Mucosa of rectum (tissue), 2 donors: ENCODE results near the gene C1orf174.

Experiments
- H3K27ac ChIP-seq, 2 donors: one replicate each; pipeline ENCODE4 v1.7.0; 2013; ENCODE audit warnings: inconsistent platforms in 2 of 2, low read depth in 2 of 2, low read length in 2 of 2
- H3K27me3 ChIP-seq, 2 donors: one replicate each; pipeline ENCODE4 v1.7.0; 2013; ENCODE audit warnings: low read length in 2 of 2; ENCODE audit not compliant: control insufficient read depth in 2 of 2, insufficient read depth in 2 of 2
- H3K36me3 ChIP-seq, 2 donors: one replicate each; pipeline ENCODE4 v1.7.0; 2013; ENCODE audit warnings: low read length in 2 of 2; ENCODE audit not compliant: control insufficient read depth in 2 of 2, insufficient read depth in 2 of 2
- H3K4me1 ChIP-seq, 2 donors: one replicate each; pipeline ENCODE4 v1.7.0; 2013; ENCODE audit warnings: low read length in 2 of 2, mild to moderate bottlenecking in 1 of 2; ENCODE audit not compliant: control insufficient read depth in 2 of 2, insufficient read depth in 2 of 2
- H3K4me3 ChIP-seq, 2 donors: one replicate each; pipeline ENCODE4 v1.7.0; 2013; ENCODE audit warnings: low read length in 2 of 2
- H3K9ac ChIP-seq, 2 donors: one replicate each; pipeline ENCODE4 v1.7.0; 2013; ENCODE audit warnings: low read length in 2 of 2, low read depth in 1 of 2, mild to moderate bottlenecking in 1 of 2
- H3K9me3 ChIP-seq, 2 donors: one replicate each; pipeline ENCODE4 v1.7.0; 2013; ENCODE audit warnings: low read length in 2 of 2; ENCODE audit not compliant: control insufficient read depth in 2 of 2
- donor health status: healthy.
- donor health status: Normal muscosa, but diverticular disease.

Gene C1orf174

GRCh38 chr1:3884966-3885365, 15.1 kb downstream of the C1orf174 start:
- Histone ChIP-seq H3K9me3 (no peaks in the 10 kb centered on the region), H3K36me3 (peaks cover 21 to 38% of the 10 kb centered on the region in 2 donors), H3K27me3 (no peaks in the 10 kb centered on the region)

GRCh38 chr1:3883194-3883925, 16.7 kb downstream of the C1orf174 start:
- Histone ChIP-seq H3K4me3 (no peak overlapping the region), H3K9ac (no peak overlapping the region), H3K4me1 (no peaks in the 10 kb centered on the region), H3K36me3 (peaks cover 29 to 49% of the 10 kb centered on the region in 2 donors), H3K27ac (no peak overlapping the region), H3K27me3 (no peaks in the 10 kb centered on the region), H3K9me3 (peaks cover 3 to 4% of the 10 kb centered on the region in 2 donors)

More at GRCh38 chr1:3884966-3885365, 15.1 kb downstream of the C1orf174 start:
- Histone ChIP-seq H3K9ac (no peak overlapping the region), H3K4me3 (no peak overlapping the region), H3K27ac (no peak overlapping the region), H3K4me1 (no peaks in the 10 kb centered on the region)

- peaks cover 23 to 36% of the 10 kb centered on the region in 2 donors for H3K36me3 ChIP-seq
- no peak overlapping the region for H3K27ac ChIP-seq
- H3K4me1 ChIP-seq: no peaks in the 10 kb centered on the region
- no peaks in the 10 kb centered on the region for H3K27me3 ChIP-seq
- no peak overlapping the region for H3K4me3 ChIP-seq
- H3K9ac ChIP-seq: no peak overlapping the region
- peaks cover 3 to 4% of the 10 kb centered on the region in 2 donors for H3K9me3 ChIP-seq
Measured at GRCh38 chr1:3881193-3881480, 18.9 kb downstream of the C1orf174 start.

DNA sequence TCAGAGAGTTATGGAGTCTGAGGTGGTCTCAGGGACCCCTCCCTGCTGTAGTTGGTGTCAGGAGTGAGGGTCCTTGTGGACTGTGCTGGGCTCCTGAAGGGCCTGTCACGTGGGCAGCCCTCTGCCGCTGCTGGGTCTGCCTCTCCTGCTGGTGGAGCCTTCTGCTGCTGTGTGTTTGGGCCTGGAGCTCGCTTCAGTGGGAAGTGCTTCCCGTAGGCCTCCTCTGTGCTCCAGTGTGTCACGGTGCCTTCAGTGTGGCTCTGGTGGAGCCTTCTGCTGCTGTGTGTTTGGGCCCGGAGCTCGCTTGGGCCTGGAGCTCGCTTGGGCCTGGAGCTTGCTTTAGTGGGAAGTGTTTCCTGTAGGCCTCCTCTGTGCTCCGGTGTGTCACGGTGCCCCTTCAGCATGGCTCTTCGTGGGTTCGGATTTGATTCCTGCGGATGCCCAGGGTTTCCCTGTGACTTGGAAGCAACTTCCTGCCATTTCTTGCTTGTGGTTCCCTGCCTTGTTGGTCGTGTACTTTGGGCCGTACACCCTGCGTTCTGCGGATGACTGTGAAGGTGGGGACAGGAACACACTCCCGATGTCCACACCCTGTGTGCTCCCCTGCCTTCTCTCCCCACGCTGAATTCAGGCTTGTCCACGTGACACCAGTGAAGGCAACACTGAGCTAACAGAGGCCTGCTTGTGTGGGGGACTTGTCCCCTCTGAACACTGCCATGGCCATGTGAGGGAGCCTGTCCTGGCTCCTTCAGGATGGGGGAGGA, 19.5 kb downstream of the C1orf174 start:
- Histone ChIP-seq H3K4me3 (no peak overlapping the region), H3K9ac (no peak overlapping the region), H3K4me1 (no peaks in the 10 kb centered on the region), H3K36me3 (peaks cover 23 to 32% of the 10 kb centered on the region in 2 donors), H3K9me3 (peaks cover 3 to 4% of the 10 kb centered on the region in 2 donors), H3K27ac (no peak overlapping the region), H3K27me3 (no peaks in the 10 kb centered on the region)

DNA sequence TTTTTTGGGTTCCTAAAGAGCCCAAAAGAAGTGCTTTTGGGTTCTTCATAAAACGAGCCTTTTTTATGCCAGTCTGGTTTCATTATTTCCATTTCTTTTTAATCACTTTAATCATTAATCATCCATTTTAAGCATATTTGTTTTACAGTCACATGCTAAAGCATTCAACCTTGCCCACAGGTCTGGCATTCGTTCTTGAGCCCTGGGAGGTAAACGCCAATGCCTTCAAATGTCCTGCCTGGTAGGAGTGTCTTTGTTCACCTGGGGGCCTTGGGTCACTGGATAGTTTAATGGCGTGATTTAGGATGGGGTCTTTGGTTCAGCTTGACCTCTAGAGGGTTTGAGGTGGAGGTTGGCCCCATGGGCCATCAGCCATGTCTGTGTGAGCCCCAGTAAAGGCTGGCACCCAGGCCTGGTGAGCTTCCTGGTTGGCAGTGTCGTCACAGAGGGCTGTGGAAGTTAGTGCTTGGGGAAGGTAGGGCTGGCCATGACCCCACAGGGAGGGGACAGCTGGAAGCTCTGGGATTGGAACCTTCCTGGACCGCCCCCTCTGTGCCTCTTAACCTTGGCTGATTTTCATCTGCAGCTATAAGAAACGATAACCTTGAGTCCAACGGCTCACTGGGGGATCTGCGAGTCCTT, 20.2 kb downstream of the C1orf174 start:
- Histone ChIP-seq H3K27ac (no peak overlapping the region), H3K4me1 (no peaks in the 10 kb centered on the region), H3K27me3 (no peaks in the 10 kb centered on the region), H3K36me3 (peaks cover 27 to 35% of the 10 kb centered on the region in 2 donors), H3K9ac (no peak overlapping the region), H3K9me3 (peaks cover 3 to 4% of the 10 kb centered on the region in 2 donors), H3K4me3 (no peak overlapping the region)

DNA sequence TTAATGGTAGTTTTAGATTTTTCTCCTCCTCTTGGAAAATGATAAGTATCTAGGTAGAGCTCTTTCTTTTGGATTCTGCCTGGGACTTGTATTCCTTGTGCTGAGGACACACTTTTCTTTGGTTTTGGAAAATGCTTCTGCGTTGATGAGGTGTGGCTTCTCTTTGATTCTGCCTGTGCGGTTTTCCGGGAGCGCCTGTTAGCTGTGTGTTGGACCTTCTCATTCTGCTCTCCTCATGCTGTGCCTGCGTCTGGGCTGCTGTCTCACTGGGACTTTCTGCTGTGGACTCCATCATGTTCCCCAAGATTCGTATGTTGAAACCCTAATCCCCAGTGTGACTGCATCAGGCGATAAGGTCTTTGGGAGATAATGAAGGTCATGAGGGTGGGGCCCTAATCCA, 21.0 kb downstream of the C1orf174 start:
- no peak overlapping the region for H3K27ac ChIP-seq
- H3K36me3 ChIP-seq: peaks cover 28 to 37% of the 10 kb centered on the region in 2 donors
- H3K9ac ChIP-seq: no peak overlapping the region
- peaks cover 3 to 4% of the 10 kb centered on the region in 2 donors for H3K9me3 ChIP-seq
- H3K27me3 ChIP-seq: no peaks in the 10 kb centered on the region
- no peak overlapping the region for H3K4me3 ChIP-seq
- no peaks in the 10 kb centered on the region for H3K4me1 ChIP-seq

DNA sequence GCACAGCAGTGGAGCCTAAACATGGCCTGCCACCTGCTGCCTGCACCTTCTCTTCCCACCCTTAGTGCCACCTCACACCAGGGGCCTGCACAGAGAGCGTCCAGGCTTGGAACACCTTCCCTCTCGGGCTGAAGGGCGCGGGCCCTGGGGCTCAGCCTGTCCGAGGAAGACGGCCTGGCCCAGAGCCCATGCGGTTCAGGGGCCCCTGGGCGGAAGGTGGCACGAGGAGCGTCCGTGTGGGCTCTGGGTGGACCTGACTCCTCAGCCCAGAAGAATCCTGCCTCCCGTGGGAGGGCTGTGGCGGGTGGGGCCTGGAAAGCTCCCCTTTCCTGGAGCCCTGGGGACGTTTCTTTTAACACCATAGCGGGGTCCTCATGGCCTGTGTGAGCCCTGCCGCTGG, 23.4 kb downstream of the C1orf174 start:
- no peaks in the 10 kb centered on the region for H3K27me3 ChIP-seq
- H3K4me1 ChIP-seq: no peaks in the 10 kb centered on the region
- peaks cover 3 to 4% of the 10 kb centered on the region in 2 donors for H3K9me3 ChIP-seq
- H3K36me3 ChIP-seq: peaks cover 28 to 42% of the 10 kb centered on the region in 2 donors
- no peak overlapping the region for H3K27ac ChIP-seq
- H3K9ac ChIP-seq: no peak overlapping the region
- H3K4me3 ChIP-seq: no peak overlapping the region

DNA sequence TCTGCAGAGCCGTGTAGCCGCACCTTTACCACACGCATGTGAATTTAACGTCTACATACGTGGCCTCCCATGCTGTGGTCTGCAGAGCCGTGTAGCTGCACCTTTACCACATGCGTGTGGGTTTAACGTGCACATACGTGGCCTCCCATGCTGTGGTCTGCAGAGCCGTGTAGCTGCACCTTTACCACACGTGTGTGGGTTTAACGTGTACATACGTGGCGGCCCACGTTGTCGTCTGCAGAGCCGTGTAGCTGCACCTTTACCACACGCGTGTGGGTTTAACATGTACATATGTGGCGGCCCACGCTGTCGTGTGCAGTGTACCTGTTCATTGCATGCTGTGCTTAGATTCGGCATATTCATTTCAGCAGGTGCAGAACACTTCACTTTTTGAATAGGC, 25.3 kb downstream of the C1orf174 start:
- H3K9me3 ChIP-seq: peaks cover 3 to 4% of the 10 kb centered on the region in 2 donors
- H3K36me3 ChIP-seq: peaks cover 27 to 44% of the 10 kb centered on the region in 2 donors
- H3K27me3 ChIP-seq: no peaks in the 10 kb centered on the region
- H3K4me3 ChIP-seq: no peak overlapping the region
- H3K9ac ChIP-seq: no peak overlapping the region
- no peaks in the 10 kb centered on the region for H3K4me1 ChIP-seq
- H3K27ac ChIP-seq: no peak overlapping the region

DNA sequence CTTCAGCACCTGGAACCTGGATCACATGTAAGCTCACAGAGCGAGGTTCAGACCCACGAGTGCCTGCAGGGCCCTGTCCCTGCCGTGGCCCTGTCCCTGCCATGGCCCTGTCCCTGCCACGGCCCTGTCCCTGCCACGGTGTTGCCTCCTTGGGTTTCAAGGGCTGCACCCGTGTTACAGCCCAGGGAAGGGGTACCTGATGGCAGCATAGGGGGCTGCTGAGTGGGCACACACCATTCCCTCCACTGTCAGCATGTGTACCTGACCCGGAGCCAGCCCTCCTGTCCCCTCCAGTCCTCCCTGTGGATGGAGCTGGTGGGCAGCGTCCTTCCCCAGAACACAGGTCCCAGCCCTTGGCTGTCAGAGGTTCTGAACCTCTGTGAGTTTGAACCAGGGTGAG, 27.5 kb downstream of the C1orf174 start:
- Histone ChIP-seq H3K27ac (no peak overlapping the region), H3K27me3 (no peaks in the 10 kb centered on the region), H3K9me3 (no peaks in the 10 kb centered on the region), H3K4me3 (no peak overlapping the region), H3K36me3 (peaks cover 28 to 44% of the 10 kb centered on the region in 2 donors), H3K9ac (no peak overlapping the region), H3K4me1 (no peaks in the 10 kb centered on the region)

DNA sequence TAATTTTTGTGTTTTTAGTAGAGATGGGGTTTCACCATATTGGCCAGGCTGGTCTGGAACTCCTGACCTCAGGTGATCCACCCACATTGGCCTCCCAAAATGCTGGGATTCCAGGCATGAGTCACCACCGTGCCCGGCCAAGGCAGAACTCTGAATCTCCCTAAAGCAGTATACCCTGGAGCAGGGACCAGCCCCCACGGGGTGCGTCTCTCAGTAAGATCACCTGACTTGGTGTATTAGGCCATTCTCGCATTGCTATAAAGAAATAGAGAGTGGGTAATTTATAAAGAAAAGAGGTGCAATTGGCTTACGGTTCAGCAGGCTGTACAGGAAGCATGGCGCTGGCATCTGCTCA, 28.6 kb downstream of the C1orf174 start:
- H3K36me3 ChIP-seq: peaks cover 30 to 51% of the 10 kb centered on the region in 2 donors

More for the DNA sequence above, 28.6 kb downstream of the C1orf174 start:
- Histone ChIP-seq H3K27ac (no peak overlapping the region), H3K4me1 (no peaks in the 10 kb centered on the region), H3K4me3 (no peak overlapping the region), H3K9ac (no peak overlapping the region), H3K27me3 (no peaks in the 10 kb centered on the region), H3K9me3 (no peaks in the 10 kb centered on the region)
